ENCODE data around the gene RNF213.
"Not testable (repeated sequence)": the region's sequence is repeated elsewhere in the genome, so short reads cannot be mapped to it uniquely, and the experiment has no call there.

Gene RNF213

DNA sequence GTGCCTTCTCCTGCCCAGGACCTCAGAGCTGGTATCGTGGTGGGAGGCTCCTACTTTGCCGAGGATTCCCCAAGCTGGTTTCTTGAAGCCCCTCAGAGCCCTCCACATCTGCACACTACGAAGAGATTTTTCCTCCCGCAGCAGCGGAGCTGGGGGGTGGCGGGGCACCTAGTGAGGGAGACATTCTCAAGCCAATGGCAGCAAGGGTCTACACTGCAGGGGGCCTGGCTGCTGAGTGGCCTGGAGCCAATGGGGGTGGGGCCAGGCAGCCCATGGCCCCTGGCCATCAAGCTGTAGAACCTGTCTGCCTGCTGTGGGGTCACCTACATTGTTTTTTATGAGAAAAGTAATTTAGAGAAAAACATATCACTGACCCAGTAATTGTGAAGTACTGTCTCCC is 35.4 kb upstream of the RNF213 start:
- no peak for DNase-seq

DNA sequence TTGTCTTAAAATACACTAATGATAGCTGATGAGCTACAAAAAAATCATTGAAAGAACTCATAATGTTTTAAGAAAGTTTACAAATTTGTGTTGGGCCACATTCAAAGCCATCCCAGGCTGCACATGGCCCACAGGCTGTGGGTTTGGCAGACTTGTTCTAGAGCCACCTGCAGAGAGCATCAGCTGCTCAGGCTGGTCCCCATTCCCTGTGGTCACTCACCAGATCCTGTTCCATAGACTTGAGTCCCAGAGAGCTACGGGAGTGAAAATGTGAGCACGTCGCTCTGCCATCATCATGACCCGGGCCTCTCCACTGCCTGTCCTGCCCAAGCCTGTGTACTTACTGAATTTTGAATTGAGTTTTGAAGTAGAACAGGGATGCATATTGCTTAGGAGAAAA is 33.5 kb upstream of the RNF213 start:
- DNase-seq, result no peak

DNA sequence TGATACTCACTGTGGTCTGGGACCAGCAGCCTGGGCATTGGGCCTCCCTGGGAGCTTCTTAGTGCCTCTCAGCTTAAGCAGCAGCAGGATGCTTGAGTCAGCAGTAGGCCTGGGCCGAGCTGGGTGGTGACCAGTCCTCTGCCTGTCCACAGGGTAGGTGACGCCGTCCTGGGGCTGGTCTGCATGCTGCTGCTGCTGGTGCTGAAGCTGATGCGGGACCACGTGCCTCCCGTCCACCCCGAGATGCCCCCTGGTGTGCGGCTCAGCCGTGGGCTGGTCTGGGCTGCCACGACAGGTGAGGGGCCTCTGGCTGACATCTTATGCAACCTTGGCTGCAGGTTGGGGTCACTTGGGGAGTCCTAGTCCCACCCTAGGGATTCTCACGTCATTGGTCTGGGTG is 33.0 kb upstream of the RNF213 start:
- DNase-seq, result no peak

DNA sequence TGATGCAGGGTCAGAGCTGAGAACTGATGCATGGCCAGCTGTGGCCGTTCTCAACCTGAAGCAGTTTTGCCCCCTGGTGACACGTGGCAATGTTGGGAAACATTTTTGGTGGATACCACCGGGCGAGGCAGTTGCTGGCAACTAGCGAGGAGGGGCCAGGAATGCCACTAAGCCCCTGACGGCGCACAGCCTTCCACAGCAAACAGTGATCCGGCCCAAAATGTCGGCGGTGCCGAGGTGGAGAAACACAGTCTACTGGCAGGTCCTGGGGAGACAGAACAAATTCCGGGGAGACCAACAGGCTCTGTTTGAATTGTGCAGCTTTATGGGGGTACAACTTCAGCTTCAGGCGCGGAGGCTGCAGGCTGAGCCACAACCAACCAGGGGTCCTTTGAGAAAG is 32.2 kb upstream of the RNF213 start:
- no peak for DNase-seq

DNA sequence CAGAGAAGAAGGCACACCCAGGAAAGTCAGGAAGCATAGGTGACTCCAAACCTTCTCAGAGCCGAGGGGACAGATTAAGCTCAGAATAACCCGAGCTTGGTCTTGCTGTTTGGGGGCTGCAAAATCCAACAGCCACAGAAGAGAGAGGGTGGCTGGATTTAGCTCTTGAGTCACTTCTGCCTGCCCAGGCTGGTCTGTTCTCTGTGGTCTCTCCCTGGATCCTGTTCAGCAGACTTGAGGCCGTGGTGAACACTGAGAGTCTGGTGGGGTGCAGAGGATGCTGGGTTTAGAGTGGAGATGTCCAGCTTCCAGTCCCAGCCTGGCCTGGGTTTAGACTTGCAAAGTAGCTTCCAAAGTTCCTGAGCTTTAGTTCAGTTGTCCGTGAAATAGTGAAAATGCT is 31.6 kb upstream of the RNF213 start:
- no peak for DNase-seq

DNA sequence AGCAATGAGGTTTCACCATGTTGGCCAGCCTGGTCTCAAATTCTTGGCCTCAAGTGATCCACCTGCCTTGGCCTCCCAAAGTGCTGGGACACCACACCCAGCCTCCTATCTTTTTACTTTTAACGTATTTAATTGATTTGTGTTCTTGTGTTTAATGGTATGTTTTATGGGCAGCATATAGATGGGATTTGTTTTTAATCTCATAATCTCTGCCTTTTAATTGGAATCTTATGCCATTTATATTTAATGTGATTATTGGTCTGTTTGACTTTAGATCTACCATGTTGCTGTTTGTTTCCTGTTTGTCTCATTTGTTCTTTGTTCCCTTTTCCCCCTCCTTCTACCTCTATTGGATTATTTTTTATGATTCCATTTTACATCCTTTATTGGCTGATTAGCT is 28.2 kb upstream of the RNF213 start:
- no peak for DNase-seq

DNA sequence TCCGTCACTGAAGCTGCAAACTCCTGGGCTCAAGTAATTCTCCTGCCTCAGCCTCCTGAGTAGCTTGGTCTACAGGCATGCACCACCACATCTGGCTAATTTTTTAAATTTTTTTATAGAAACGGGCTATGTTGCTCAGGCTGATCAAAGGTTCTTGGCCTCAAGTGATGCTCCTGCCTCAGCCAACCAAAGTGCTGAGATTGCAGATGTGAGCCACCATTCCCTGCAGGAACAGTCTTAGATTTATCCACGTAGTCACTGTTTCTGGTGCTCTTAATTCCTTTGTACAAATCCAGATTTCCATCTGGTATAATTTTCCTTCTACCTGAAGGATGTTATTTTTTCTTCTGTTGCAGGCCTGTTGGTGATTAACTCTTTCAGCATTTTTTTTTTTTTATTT is 27.4 kb upstream of the RNF213 start:
- no peak for DNase-seq

DNA sequence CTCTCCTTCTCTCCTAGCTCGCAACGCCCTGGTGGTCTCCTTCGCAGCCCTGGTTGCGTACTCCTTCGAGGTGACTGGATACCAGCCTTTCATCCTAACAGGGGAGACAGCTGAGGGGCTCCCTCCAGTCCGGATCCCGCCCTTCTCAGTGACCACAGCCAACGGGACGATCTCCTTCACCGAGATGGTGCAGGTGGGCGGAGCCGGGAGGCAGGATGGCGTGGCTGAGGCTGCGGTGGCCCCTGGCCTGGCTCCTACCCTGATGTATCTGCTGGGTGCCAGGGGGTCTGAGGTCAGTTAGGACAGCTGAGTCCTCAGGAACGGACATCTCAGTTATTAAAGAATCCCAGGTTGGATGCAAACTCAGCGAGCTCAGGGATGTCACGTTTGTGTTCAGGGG is 23.7 kb upstream of the RNF213 start:
- no peak for DNase-seq

DNA sequence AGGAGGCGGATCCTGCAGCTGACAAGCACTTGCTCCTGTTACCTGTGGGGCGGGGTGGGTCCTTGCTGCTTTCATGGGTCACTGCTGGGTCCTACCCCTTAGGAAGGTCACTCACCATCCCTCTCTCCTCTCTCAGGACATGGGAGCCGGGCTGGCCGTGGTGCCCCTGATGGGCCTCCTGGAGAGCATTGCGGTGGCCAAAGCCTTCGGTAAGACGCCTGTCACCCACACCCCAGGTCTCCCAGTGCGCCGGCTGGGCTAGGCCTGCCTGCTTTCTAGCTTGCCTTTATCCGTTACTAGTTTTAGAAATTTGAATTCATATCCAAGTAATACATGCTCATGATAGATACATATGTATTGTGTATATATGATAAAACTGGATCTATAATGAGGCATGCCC is 23.3 kb upstream of the RNF213 start:
- no peak for DNase-seq

DNA sequence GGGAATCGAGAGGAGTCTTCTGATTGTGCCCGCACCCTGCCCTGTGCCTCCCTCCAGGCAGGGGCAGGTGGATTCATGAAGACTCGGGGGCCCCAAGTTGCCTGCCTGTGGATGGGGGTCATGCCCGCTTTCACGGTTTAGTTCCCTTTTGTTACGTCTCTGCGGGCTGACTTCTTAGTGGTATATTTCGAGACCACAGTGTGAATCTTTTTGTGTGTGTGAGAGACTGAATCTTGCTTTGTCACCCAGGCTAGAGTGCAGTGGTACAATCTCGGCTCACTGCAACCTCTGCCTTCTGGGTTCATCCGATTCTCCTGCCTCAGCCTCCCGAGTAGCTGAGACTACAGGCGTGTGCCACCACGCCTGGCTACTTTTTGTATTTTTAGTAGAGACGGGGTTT is 18.1 kb upstream of the RNF213 start:
- no peak for DNase-seq

DNA sequence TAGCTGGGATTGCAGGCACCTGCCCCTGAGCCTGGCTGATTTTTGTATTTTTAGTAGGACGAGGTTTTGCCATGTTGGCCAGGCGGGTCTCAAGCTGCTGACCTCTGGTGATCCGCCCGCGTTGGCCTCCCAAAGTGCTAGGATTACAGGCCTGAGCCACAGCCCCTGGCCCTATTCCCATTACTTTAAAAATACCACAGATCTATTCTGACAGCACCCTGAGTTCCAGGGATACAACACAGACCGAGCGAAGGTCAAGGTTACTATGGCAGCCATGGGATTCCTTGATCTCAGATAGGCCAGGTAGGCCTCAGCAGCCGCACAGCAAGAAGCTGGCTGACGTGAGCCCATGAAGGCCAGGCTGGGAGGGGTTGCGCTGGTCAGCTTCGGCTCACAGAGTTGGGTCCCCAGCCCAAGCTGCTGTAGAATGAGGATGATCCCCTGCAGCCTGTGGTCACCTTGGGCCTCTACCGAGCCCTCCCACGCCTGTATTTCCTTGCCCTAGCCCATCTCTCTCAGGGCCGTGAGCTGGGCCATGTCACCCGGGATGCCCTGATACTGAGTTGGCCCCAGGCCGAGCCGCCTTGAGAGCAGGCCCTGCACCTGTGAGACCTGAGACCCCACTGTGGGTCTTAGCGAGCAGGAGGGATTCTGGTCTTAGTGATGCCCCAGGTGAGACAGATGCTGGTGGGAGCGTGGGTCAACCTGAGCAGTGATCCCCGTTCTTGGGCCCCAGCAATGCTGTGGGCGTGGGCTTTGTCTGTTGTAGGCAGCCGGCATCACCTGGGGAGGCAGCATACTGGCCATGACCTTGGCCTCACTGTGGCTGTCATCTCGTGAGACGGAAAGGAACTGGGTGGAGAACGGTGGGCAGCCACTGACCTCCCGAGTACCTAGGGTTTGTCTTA is 16.9 kb upstream of the RNF213 start:
- DNase-seq, result no peak

DNA sequence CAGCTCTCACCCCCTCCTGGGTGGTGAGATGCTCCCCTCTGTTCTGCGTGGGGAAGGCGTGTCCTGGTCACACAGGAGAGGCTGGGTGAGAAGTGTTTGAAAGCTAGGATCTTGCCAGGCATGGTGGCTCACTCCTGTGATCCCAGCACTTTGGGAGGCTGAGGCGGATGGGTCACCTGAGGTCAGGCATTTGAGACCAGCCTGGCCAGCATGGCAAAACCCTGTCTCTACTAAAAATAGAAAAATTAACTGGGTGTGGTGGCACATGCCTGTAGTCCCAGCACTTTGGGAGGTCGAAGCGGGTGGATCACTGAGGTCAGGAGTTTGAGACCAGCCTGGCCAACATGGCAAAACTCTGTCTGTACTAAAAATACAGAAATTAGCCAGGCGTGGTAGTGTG is 16.2 kb upstream of the RNF213 start:
- not testable (repeated sequence) for DNase-seq

DNA sequence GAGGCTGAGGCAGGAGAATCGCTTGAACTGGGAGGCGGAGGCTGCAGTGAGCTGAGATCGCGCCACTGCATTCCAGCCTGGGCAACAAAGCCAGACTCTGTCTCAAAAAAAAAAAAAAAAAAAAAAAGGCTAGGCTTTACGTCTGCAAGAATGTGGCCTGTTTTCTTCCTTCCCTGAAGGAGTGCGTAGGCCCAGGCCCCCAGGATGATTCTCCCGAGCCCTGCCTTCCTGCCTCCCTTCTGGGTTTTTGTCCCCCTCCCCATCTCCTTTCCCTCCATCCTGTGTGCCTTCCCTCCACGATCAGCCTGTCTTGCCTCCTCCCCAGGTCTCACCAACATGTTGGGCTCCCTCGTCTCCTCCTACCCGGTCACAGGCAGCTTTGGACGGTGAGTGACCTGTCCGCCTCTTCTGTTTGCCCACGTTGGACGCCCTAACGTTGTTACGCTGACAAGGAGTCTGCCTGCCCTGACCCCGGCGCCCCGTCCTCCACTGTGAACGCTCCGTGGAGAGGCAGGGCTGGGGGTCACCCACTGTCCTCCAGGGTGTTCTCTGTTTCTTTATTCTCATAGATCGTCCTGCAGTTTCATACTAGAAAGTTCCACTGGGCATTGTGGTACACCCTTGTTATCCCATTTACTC is 15.7 kb upstream of the RNF213 start:
- no peak for DNase-seq

DNA sequence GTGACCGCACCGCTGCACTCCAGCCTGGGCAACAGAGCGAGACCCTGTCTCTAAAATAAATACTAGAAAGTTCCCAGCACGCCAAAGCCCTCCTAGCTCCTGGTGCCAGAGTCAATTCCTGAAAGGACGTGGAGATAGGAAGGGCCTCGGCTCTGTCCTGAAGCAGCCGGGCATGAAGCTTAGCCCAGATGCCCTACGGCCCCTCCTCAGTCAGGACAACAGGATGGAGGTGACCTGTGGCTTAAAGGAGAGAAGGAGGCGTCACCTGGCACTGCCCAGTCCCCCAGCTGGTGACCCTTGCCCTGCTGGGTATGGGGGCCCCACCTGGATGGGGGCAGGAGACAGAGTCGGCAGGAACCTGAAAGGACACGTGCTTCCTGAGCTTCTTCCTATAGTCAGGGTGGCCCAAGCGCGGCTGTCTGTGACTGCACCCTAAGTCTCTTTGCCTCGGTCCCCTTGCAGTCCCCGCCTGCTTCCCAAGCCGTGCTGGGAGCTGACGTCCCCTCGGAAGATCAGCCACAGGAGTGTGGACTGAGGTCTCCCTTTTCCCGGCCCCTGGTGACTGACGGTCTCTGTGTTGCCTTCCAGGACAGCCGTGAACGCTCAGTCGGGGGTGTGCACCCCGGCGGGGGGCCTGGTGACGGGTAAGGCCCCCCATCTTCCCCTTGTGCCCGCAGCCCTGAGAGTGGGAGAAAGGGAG is 14.9 kb upstream of the RNF213 start:
- DNase-seq, result no peak

DNA sequence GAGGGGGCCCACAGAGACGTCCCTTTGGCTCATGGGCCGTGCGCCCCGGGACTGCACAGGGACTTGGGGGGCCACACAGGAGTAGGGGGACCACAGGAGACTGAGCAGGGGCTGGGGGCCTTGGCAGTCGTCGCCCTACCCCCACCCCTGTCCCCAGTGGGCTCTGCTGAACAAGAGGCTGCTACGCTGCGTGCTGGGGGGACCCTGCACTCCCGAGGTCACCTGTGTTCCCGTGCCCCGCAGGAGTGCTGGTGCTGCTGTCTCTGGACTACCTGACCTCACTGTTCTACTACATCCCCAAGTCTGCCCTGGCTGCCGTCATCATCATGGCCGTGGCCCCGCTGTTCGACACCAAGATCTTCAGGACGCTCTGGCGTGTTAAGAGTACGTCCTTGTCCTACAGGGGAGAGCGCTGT is 14.4 kb upstream of the RNF213 start:
- no peak for DNase-seq

DNA sequence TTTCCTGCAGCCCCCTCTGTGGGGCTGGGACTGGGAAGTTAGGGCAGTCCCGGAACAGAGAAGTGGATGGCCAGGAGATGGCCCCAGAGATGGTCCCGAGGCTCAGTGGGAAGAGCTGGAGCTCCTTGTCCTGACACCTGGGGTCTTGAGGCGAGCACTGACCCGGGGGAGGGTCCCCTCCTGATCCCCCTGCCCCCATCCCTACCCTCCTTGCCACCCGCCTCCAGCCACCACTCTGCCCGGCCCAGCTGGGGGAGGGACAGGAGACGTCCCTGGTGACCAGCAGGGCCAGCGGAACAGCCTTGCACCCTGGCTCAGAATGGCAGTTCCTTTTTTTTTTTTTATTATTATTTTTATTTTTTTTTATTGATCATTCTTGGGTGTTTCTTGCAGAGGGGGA is 13.9 kb upstream of the RNF213 start:
- DNase-seq, result no peak

DNA sequence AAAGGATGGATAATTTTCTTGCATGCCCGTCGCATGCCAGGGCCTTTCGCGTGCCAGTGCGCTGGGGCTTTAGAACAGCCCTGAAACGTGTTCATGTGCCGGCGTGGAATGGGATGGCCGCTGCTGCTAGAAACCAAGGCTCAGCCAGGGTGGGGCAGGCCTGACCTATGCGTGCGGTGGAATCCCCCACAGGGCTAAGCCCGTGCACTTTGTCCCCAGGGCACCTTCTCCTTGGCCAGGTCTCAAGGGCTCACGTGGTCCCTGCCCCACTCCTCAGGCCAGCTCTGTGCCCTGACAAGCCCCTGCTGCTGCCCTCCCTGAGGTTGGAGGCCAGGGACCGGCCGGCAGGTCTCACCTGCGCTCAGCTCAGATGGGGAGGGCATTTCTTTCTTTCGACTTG is 13.1 kb upstream of the RNF213 start:
- no peak for DNase-seq

DNA sequence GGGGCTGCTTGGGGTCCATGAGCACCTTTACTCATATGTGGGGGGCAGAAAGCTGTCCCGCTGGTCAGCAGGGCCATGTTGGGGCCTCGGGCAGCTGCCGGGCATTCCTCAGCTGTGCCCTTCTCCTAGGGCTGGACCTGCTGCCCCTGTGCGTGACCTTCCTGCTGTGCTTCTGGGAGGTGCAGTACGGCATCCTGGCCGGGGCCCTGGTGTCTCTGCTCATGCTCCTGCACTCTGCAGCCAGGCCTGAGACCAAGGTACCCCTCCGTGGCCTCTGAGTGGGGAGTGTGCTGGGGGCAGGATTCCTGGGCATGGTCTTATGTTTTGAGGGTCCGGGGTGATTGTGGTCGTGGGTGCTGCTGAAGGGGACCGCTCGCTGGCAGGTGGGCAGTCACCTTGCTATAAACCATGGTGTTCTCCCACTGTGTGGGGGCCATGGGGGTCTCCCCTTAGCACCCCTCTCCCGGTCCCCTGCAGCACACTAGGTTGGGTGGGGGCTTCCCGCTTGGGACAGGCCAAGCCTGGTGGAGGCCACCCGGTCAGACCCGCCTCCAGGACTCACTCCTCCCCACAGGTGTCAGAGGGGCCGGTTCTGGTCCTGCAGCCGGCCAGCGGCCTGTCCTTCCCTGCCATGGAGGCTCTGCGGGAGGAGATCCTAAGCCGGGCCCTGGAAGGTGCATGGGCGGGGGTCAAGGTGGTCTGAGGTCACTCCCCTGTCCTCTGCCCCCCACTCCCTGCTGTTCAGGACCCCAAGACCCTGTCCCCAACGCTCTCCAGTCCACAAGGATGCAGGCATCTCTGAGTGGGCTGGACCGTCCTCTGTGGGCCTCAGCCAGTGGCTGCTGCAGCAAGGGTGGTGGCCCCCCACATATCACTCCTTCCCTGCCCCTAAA is 12.4 kb upstream of the RNF213 start:
- no peak for DNase-seq

DNA sequence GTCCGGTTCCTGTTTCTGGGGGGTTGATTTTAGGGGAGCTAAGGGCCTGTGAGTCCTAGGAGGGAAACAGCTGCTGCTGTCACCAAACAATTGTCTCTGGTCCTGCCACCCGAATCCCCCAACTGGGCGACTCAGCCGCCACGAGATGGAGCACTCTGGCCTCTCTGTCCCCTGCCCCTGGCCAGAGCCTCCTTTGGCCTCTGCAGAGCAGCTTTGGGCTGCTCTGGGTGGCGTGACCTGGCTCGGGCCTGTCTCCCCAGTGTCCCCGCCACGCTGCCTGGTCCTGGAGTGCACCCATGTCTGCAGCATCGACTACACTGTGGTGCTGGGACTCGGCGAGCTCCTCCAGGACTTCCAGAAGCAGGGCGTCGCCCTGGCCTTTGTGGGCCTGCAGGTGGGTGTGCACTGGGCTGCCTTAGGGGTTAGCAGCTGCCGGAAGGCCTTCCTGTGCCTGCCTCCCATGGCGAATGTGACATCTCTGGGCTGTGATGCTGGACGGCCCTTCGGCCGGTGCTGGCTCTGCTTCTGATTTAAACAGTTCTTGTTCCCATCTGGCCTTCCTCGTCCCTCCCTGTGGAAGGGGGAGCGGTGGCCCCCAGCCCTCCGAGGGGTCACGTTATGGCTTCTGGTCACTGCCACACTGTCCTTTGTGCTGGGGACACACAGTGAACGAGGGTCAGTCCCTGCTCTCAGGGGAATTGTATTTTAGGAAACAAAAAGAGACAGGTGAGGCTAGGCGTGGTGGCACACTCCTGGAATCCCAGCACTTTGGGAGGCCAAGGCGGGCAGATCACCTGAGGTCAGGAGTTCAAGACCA is 11.6 kb upstream of the RNF213 start:
- no peak for DNase-seq

DNA sequence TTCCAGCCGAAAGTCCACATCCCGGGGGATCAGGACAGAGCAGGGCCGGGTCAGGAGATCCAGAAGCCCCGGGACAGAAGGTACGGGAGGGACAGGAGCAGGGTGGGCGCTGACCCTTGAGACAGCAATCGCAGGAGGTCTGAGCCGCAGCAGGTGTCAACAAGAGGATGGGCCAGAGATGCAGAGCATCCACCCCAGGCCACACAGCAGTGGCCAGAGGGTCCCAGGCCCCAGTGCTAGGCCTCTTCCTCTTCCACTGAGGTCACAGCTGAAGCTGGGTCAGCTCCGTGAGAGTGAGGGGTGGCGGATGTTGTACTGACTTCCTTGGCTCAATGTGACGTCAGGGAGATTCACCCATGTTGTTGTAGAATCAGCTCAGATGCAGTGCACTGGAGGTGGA is 8.7 kb upstream of the RNF213 start:
- no peak for DNase-seq

DNA sequence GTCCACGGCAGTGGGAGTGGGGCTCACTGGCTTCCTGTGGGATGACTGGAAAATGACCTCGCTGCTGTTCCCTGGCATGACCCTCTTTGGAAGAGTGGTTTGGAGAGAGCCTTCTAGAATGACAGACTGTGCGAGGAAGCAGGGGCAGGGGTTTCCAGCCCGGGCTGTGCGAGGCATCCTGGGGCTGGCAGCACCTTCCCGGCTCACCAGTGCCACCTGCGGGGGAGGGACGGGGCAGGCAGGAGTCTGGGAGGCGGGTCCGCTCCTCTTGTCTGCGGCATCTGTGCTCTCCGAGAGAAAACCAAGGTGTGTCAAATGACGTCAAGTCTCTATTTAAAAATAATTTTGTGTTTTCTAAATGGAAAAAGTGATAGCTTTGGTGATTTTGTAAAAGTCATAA is 7.8 kb upstream of the RNF213 start:
- peak; percentile 90 for DNase-seq

All from CD4-positive, alpha-beta T cell treated with Interleukin-17A for 4 hours (primary cell).